HCT116 (cell line): Measurements from ENCODE around the gene CCNA2. TPM values are rescaled to one million over a fixed set of nuclear protein-coding genes. Genes with fewer than 3 reads are reported as not detected.

Source experiments
- ATAC-seq: fragments of 200-7000 bp; cut with Tn5 transposase; 2 replicates; pipeline ENCODE4 v1.9.1; 2020; ENCODE audit warnings: mild to moderate bottlenecking, moderate library complexity
- BruUV-seq: library from RNA; stranded (reverse); fragments of 400-500 nt; replicated peaks from 2 replicates; lab custom pipeline; 2021; lab: Mats Ljungman, UMichigan
- CTCF ChIA-PET: fragments of 300-600 bp; sonication (Branson Sonifier 250); formaldehyde crosslinking; loops from one replicate; lab custom pipeline; 2021; ENCODE audit warnings: antibody characterized with exemption; lab: Charles Lee
- POLR2A ChIA-PET: fragments of 300-600, 350-600 bp; sonication (Branson Sonifier 250); formaldehyde crosslinking; loops from one replicate; lab custom pipeline; 2021; ENCODE audit warnings: antibody characterized with exemption; lab: Charles Lee
- RAD21 ChIA-PET, 2 experiments: fragments of 300-600 bp; sonication (Branson Sonifier 250); formaldehyde crosslinking; loops; one replicate each; lab custom pipeline; 2023; ENCODE audit warnings: low total read pairs in 2 of 2; ENCODE audit not compliant: uncharacterized antibody in 2 of 2, unreplicated experiment in 2 of 2, low non-redundant PET in 1 of 2; lab: Charles Lee
- DNase-seq: peaks from one replicate; pipeline ENCODE4 v3.0.0-alpha.2; 2010; ENCODE audit warnings: low read depth, low spot score
- H2AFZ ChIP-seq: fragments of 200-600 bp; shearing (Covaris generic), sonication (generic); 2 replicates; pipeline ENCODE4 v1.6.1; 2017; ENCODE audit warnings: low read depth, mixed run types, mixed read lengths, antibody characterized with exemption, low read length; ENCODE audit not compliant: poor library complexity, severe bottlenecking
- H3K27ac ChIP-seq: 2 replicates; pipeline ENCODE4 v1.5.1; 2012; ENCODE audit warnings: low read depth, low read length
- H3K27me3 ChIP-seq: fragments of 200-600 bp; sonication (generic); 2 replicates; pipeline ENCODE4 v1.6.1; 2016; ENCODE audit warnings: mixed run types, low read length, mixed read lengths; ENCODE audit not compliant: insufficient read depth
- H3K36me3 ChIP-seq, 2 experiments: fragments of 200-500 bp in 1 of 2; fragments of 200-600 bp in 1 of 2; sonication (Bioruptor generic) in 1 of 2; sonication (generic) in 1 of 2; 2 replicates each; pipeline versions ENCODE4 v1.5.1 to v1.6.1; 2014 to 2016; ENCODE audit warnings: low read length in 2 of 2, inconsistent platforms in 1 of 2, mixed read lengths in 1 of 2, mixed run types in 1 of 2; ENCODE audit not compliant: insufficient read depth in 2 of 2, control insufficient read depth in 1 of 2
- H3K4me1 ChIP-seq, 2 experiments: fragments of 200-600 bp in 1 of 2; sonication (generic) in 1 of 2; 2 replicates each; pipeline versions ENCODE4 v1.5.1 to v1.6.1; 2012 to 2017; ENCODE audit warnings: low read length in 2 of 2, inconsistent platforms in 1 of 2, mild to moderate bottlenecking in 1 of 2, mixed read lengths in 1 of 2, mixed run types in 1 of 2, moderate library complexity in 1 of 2; ENCODE audit not compliant: insufficient read depth in 2 of 2, control insufficient read depth in 1 of 2
- H3K4me2 ChIP-seq: fragments of 200-600 bp; sonication (generic); 2 replicates; pipeline ENCODE4 v1.6.1; 2017; ENCODE audit warnings: mixed run types, low read length, mixed read lengths
- H3K4me3 ChIP-seq, 2 experiments: fragments of 200-600 bp in 1 of 2; sonication (generic) in 1 of 2; replicated peaks in 1 of 2; 2 replicates each; pipeline ENCODE4 v1.5.1; 2011 to 2016; ENCODE audit warnings: low read length in 2 of 2, control low read depth in 1 of 2, low read depth in 1 of 2, mild to moderate bottlenecking in 1 of 2, mixed read lengths in 1 of 2, mixed run types in 1 of 2
- H3K79me2 ChIP-seq: fragments of 200-600 bp; sonication (generic); 2 replicates; pipeline ENCODE4 v1.6.1; 2017; ENCODE audit warnings: mild to moderate bottlenecking, mixed run types, low read length, moderate library complexity, mixed read lengths; ENCODE audit not compliant: insufficient read depth
- H3K9ac ChIP-seq: fragments of 200-600 bp; sonication (generic); 2 replicates; pipeline ENCODE4 v1.6.1; 2016; ENCODE audit warnings: low read length, mixed read lengths
- H3K9me2 ChIP-seq: fragments of 200-600 bp; sonication (generic), shearing (Covaris generic); 2 replicates; pipeline ENCODE4 v1.6.1; 2017; ENCODE audit warnings: mixed run types, mild to moderate bottlenecking, moderate library complexity; ENCODE audit not compliant: insufficient read depth
- H3K9me3 ChIP-seq, 2 experiments: fragments of 200-500 bp in 1 of 2; fragments of 200-600 bp in 1 of 2; sonication (Bioruptor generic) in 1 of 2; sonication (generic) in 1 of 2; 2 replicates each; pipeline ENCODE4 v1.6.1; 2014 to 2017; ENCODE audit warnings: low read length in 2 of 2, mixed read lengths in 2 of 2, inconsistent platforms in 1 of 2, low read depth in 1 of 2, mild to moderate bottlenecking in 1 of 2, mixed run types in 1 of 2, moderate library complexity in 1 of 2; ENCODE audit not compliant: control insufficient read depth in 1 of 2, insufficient read depth in 1 of 2
- H4K20me1 ChIP-seq: fragments of 200-600 bp; sonication (generic), shearing (Covaris generic); 2 replicates; pipeline ENCODE4 v1.6.1; 2017; ENCODE audit warnings: mixed run types, mild to moderate bottlenecking, moderate library complexity; ENCODE audit not compliant: insufficient read depth
- CEBPB ChIP-seq: IDR thresholded peaks from 2 replicates; pipeline ENCODE4 v1.6.1; 2012; ENCODE audit warnings: low read depth
- EGR1 ChIP-seq: IDR thresholded peaks from 2 replicates; pipeline ENCODE4 v1.6.1; 2012; ENCODE audit warnings: low read depth
- ELF1 ChIP-seq: IDR thresholded peaks from 2 replicates; pipeline ENCODE4 v1.6.1; 2012; ENCODE audit warnings: low read depth, borderline replicate concordance
- EZH2 ChIP-seq: fragments of 200-600 bp; sonication (generic); IDR thresholded peaks from 2 replicates; pipeline ENCODE4 v1.6.1; 2017; ENCODE audit warnings: antibody characterized with exemption, mixed run types
- EZH2phosphoT487 ChIP-seq: fragments of 200-600 bp; IDR thresholded peaks from 2 replicates; pipeline ENCODE4 v1.6.1; 2018; ENCODE audit warnings: antibody characterized with exemption, borderline replicate concordance
- FOSL1 ChIP-seq: IDR thresholded peaks from 2 replicates; pipeline ENCODE4 v1.6.1; 2012; ENCODE audit warnings: low read depth
- JUND ChIP-seq: IDR thresholded peaks from 2 replicates; pipeline ENCODE4 v1.6.1; 2012
- MAX ChIP-seq: IDR thresholded peaks from 2 replicates; pipeline ENCODE4 v1.6.1; 2012
- POLR2A ChIP-seq: IDR thresholded peaks from 2 replicates; pipeline ENCODE4 v1.7.0; 2011; ENCODE audit warnings: borderline replicate concordance; ENCODE audit not compliant: insufficient read depth, insufficient read length; ENCODE audit errors: extremely low read depth
- POLR2AphosphoS5 ChIP-seq: IDR thresholded peaks from 2 replicates; pipeline ENCODE4 v1.6.1; 2011; ENCODE audit warnings: mild to moderate bottlenecking, low read depth, low read length, moderate library complexity
- SP1 ChIP-seq: IDR thresholded peaks from 2 replicates; pipeline ENCODE4 v1.6.1; 2012; ENCODE audit warnings: low read depth
- YY1 ChIP-seq: IDR thresholded peaks from 2 replicates; pipeline ENCODE4 v1.6.1; 2011; ENCODE audit warnings: low read length, low read depth, moderate library complexity, mild to moderate bottlenecking; ENCODE audit not compliant: insufficient replicate concordance; ENCODE audit errors: extremely low read depth
- ZFX ChIP-seq: fragments of 450-650 bp; IDR thresholded peaks from 2 replicates; pipeline ENCODE4 v1.6.1; 2017
- ZNF274 ChIP-seq: fragments of 200-500 bp; sonication (Bioruptor generic); IDR thresholded peaks from 2 replicates; pipeline ENCODE4 v1.6.1; 2014; ENCODE audit warnings: mild to moderate bottlenecking, low read depth, low read length, inconsistent platforms
- intact Hi-C: fragments of 100-400 bp; cut with micrococcal nuclease; formaldehyde crosslinking; loops from 2 replicates; pipeline ENCODE4 v1.10.0; 2022
- total RNA-seq: library from RNA; stranded (reverse); gene quantifications from one replicate; pipeline ENCODE4 v1.2.1, GENCODE V29; 2021; ENCODE audit not compliant: unreplicated experiment
- TF ChIP-seq, protein P1 (sequence below): IDR thresholded peaks from 2 replicates; pipeline ENCODE4 v1.6.1; 2011; ENCODE audit warnings: mild to moderate bottlenecking, low read length, moderate library complexity; ENCODE audit not compliant: insufficient replicate concordance; ENCODE audit errors: extremely low read depth
- TF ChIP-seq, protein P2 (sequence below), 3 experiments: fragments of 200-600 bp in 1 of 3; sonication (generic) in 1 of 3; IDR thresholded peaks in 2 of 3; conservative IDR thresholded peaks in 1 of 3; 2 replicates each; pipeline ENCODE4 v1.5.1; 2012 to 2017; ENCODE audit warnings: low read depth in 2 of 3, low read length in 2 of 3, antibody characterized with exemption in 1 of 3, borderline replicate concordance in 1 of 3, control low read depth in 1 of 3, mild to moderate bottlenecking in 1 of 3, mixed read lengths in 1 of 3, mixed run types in 1 of 3, moderate library complexity in 1 of 3; ENCODE audit not compliant: insufficient read depth in 1 of 3

CCNA2 gene
- total RNA-seq, 1 experiment from 2014 or later: 75.4 TPM

DNA sequence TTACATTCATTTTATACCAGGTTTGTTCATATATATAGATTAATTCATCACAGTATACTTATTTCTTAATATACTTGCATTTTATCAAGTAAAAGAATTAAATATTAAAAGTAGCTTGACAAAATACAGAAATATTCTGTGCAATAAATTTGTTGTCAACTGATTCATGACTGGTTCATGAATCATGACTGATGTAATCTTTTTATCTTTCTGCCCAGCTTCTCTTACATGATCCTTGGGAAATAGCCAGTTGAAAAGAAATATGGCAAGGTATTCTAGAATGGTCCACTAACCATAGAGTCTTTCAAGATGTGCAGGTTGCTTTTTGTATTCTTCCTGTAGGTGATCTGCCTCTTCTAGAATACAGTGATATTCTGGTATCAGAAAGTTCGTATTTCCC lies 4.2 kb upstream of the CCNA2 start:
- no peak overlapping the region for H3K27ac ChIP-seq
- H3K4me3 ChIP-seq: no peak overlapping the region
- CTCF ChIA-PET: no interaction called here
- no peak for ATAC-seq
- no peaks in the 10 kb centered on the region for H3K27me3 ChIP-seq
- no peak overlapping the region for H3K9ac ChIP-seq
- peaks cover 0 to 5% of the 10 kb centered on the region in 2 experiments; a peak in 1 of 4 replicates for H3K4me1 ChIP-seq
- no peak overlapping the region for H2AFZ ChIP-seq
- peaks cover 0 to 3% of the 10 kb centered on the region in 2 experiments; a peak in 1 of 4 replicates for H3K36me3 ChIP-seq
- POLR2A ChIA-PET: no interaction called here
- BruUV-seq: no TSS peak
- no peaks in the 10 kb centered on the region for H4K20me1 ChIP-seq
- no peak overlapping the region for H3K4me2 ChIP-seq
- no peaks in the 10 kb centered on the region for H3K9me3 ChIP-seq
- H3K9me2 ChIP-seq: no peaks in the 10 kb centered on the region
- RAD21 ChIA-PET: no interaction called here
- TF ChIP-seq ELF1: no peak
- TF ChIP-seq MAX: no peak
- TF ChIP-seq CEBPB: peak; percentile 33; the same call in 1 of the 2 replicates
- no peak for TF ChIP-seq POLR2A
- TF ChIP-seq JUND: no peak
- TF ChIP-seq, all 23 proteins: peak for 1
- intact Hi-C loops: no loop called here
- peaks cover 8% of the 10 kb centered on the region for H3K79me2 ChIP-seq
- no peak for DNase-seq

- intact Hi-C loops: no loop called here
- H3K9me3 ChIP-seq: no peaks in the 10 kb centered on the region
- no peak for ATAC-seq
- no peak overlapping the region for H3K27ac ChIP-seq
- no peaks in the 10 kb centered on the region for H3K9me2 ChIP-seq
- POLR2A ChIA-PET: no interaction called here
- CTCF ChIA-PET: no interaction called here
- no peak overlapping the region for H3K4me3 ChIP-seq
- no peak overlapping the region for H3K9ac ChIP-seq
- peaks cover 0 to 13% of the 10 kb centered on the region in 2 experiments; a peak in 2 of 4 replicates for H3K4me1 ChIP-seq
- H4K20me1 ChIP-seq: peaks cover 10% of the 10 kb centered on the region; the same call in 1 of the 2 replicates
- BruUV-seq: no TSS peak
- TF ChIP-seq EZH2phosphoT487 (no peak), ELF1 (no peak), EGR1 (no peak), FOSL1 (no peak), ZFX (no peak), SP1 (no peak), YY1 (no peak), JUND (no peak), ZNF274 (no peak), EZH2 (no peak), POLR2AphosphoS5 (no peak), MAX (no peak), CEBPB (no peak)
- TF ChIP-seq, protein P1, sequence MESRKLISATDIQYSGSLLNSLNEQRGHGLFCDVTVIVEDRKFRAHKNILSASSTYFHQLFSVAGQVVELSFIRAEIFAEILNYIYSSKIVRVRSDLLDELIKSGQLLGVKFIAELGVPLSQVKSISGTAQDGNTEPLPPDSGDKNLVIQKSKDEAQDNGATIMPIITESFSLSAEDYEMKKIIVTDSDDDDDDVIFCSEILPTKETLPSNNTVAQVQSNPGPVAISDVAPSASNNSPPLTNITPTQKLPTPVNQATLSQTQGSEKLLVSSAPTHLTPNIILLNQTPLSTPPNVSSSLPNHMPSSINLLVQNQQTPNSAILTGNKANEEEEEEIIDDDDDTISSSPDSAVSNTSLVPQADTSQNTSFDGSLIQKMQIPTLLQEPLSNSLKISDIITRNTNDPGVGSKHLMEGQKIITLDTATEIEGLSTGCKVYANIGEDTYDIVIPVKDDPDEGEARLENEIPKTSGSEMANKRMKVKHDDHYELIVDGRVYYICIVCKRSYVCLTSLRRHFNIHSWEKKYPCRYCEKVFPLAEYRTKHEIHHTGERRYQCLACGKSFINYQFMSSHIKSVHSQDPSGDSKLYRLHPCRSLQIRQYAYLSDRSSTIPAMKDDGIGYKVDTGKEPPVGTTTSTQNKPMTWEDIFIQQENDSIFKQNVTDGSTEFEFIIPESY: no peak
- TF ChIP-seq, protein P2, sequence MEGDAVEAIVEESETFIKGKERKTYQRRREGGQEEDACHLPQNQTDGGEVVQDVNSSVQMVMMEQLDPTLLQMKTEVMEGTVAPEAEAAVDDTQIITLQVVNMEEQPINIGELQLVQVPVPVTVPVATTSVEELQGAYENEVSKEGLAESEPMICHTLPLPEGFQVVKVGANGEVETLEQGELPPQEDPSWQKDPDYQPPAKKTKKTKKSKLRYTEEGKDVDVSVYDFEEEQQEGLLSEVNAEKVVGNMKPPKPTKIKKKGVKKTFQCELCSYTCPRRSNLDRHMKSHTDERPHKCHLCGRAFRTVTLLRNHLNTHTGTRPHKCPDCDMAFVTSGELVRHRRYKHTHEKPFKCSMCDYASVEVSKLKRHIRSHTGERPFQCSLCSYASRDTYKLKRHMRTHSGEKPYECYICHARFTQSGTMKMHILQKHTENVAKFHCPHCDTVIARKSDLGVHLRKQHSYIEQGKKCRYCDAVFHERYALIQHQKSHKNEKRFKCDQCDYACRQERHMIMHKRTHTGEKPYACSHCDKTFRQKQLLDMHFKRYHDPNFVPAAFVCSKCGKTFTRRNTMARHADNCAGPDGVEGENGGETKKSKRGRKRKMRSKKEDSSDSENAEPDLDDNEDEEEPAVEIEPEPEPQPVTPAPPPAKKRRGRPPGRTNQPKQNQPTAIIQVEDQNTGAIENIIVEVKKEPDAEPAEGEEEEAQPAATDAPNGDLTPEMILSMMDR (IDR thresholded peaks at IDR 0.05 in 2 of 3, conservative IDR thresholded peaks at IDR 0.05 in 1 of 3; ENCODE audit: borderline replicate concordance in 1 of 3, insufficient read depth in 1 of 3, low read depth in 2 of 3, low read length in 2 of 3): no peak
- peaks cover 37% of the 10 kb centered on the region for H3K79me2 ChIP-seq
- H3K27me3 ChIP-seq: no peaks in the 10 kb centered on the region
- peaks cover 13 to 14% of the 10 kb centered on the region in 2 experiments for H3K36me3 ChIP-seq
- H3K4me2 ChIP-seq: no peak overlapping the region
- RAD21 ChIA-PET: no interaction called here
- DNase-seq: no peak
- H2AFZ ChIP-seq: no peak overlapping the region
Measured at GRCh38 chr4:121824950-121825349, 1.3 kb upstream of the CCNA2 start.
